NCI-H1092 treated with DMSO at 0.1 percent for 48 hours (cell line): ENCODE data around the gene MELK.
"Not testable (repeated sequence)": the region's sequence is repeated elsewhere in the genome, so short reads cannot be mapped to it uniquely, and the experiment has no call there.

Experiments
- DNase-seq: peaks from one replicate; lab custom pipeline; 2025; lab: John Stamatoyannopoulos, UW

Gene MELK

DNA sequence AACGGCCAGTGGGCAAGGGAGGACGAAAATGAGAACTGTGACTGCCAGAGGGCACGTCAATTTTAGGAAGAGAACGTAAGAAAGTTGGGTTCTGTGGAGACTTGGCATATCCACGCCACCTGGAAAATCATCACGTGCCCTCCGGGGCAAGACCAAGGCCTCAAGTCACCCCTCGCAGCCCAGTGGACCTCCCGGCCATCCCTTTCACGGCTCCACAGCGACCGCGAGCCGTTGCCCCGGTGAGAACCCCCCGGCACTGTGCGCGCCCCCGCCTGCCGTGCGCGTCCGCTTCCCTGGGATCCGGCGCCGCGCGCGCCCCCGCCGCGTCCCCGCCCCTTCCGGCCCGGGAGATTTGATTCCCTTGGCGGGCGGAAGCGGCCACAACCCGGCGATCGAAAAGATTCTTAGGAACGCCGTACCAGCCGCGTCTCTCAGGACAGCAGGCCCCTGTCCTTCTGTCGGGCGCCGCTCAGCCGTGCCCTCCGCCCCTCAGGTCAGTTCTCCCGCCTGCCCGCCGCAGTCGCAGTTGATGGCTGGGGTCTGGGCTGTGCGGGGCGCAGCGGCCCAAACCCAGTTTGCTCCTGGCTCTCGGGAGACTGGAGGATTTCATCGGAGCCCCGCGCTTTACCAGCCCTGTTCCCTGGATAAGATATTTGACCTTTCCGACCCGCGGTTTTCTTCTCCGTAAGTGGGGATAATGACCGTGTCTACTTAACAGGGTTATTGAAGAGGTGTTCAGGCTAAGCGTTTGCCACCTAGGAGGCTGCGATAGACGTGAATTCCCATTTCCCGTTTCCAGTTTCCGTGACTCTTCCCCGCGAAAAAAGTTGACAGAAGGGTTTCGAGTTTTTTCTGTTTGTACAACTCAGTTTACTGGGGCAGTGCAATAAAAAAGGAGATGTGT lies at the start of gene MELK:
Gene MELK (plus strand): TSS at position 381 of the 904 bp plus-strand sequence. CDS start 8,787 bp downstream, outside the sequence.
- DNase-seq: peak; percentile 86

DNA sequence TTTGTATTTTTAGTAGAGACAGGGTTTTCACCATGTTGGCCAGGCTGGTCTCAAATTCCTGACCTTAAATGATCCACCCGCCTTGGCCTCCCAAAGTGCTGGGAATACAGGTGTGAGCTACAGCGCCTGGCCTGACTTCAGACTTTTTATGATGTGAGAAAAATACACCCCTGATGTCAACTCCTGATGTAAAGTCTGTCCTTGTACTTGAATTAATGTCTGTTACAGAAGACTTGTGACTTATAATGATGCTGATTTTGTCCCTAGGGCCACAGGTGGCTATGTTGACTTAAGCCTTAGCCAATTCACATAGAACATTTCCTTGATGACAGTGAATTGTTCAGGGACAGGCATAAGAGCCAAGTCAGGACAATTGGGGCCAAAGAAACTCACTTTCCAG lies 42.5 kb upstream of the MELK start:
- DNase-seq: no peak

DNA sequence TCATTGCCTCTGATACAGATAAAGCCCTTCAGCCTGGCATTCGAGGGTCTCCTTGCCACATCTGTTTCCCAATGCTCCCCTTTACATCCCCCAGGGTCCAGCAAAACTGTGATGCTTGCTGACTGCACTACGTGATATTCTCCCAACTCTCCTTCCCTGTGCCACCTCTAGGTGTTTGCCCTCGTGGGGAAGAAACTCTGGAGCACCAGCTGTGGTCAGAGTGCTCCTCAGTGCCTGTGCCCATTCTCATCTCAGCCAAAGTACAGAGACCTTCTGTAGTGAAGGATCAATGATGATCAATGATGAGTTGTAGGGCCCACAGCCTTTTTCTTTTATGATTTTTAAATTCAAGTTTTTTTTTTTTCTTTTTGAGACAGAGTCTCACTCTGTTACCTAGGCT lies 40.3 kb upstream of the MELK start:
- DNase-seq: no peak

GRCh38 chr9:36533726-36534125 lies 39.0 kb upstream of the MELK start:
- not testable (repeated sequence) for DNase-seq

DNA sequence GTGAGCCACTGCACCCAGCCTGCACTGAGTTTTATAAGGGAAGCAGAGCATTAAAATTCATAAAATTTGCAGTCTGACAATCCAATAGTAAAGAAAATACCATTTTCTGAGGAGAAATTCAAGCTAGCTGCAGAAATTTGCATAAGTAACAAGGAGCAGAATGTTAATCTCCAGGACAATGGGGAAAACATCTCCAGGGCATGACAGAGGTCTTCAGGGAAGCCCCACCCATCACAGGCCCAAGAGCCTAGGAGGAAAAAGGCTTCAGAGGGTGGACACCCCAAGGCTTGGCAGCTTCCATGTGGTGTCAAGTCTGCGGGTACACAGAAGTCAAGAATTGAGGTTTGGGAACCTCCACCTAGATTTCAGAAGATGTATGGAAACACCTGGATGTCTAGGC lies 37.6 kb upstream of the MELK start:
- DNase-seq: no peak

DNA sequence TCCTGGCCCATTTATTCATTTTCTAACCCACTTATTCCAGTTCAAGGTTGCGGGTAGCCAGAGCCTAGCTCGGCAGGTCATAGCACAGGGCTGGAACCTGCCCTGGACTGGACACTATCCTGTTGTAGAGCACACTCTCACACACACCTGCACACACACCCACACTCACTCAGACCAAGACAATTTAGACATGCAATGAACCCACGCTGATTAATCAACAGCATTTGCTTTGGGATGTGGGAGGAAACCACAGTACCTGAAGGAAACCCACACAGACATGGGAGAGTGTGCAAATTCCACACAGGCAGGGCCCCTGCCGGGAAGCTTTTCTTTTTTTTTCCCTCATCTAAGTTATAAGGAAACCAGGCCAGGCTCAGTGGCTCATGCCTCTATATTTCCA lies 34.8 kb upstream of the MELK start:
- DNase-seq: no peak

GRCh38 chr9:36542355-36542754 lies 30.3 kb upstream of the MELK start:
- DNase-seq: no peak

GRCh38 chr9:36543916-36544315 lies 28.8 kb upstream of the MELK start:
- no peak for DNase-seq

GRCh38 chr9:36547598-36547997 lies 25.1 kb upstream of the MELK start:
- no peak for DNase-seq

DNA sequence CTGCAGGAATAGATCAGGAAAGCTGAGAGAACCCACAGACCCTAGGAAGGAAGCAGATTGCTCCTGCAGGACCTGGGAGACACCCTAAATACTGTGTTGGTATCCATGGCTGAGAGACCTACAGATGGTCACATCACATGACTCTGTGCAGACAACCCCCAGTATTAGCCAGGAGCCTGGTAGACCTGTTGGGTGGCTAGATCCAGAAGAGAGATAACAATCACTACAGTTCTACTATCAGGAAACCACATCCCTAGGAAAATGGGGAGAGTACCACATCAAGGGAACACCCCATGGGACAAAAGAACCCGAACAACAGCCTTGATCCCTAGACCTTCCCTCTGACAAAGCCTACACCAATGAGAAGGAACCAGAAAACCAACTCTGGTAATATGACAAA lies 24.2 kb upstream of the MELK start:
- no peak for DNase-seq

- no peak for DNase-seq
Observed at GRCh38 chr9:36550135-36550534, 22.6 kb upstream of the MELK start.

DNA sequence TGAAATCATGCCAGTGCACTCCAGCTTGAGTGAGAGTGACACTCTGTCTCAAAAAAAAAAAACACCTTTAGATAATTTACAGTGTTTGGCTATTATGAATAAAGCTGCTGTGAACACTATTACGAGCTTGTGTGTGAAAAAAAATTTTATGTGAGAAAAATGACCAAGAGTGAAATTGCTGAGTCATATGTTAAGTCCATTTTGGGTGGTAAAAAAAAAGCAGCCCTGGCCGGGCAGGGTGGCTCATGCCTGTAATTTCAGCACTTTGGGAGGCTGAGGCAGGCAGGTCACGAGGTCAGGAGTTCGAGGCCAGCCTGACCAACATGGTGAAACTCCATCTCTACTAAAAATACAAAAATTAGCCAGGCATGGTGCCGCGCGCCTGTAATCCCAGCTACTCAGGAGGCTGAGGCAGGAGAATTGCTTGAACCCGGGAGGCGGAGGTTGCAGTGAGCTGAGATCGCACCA lies 22.0 kb upstream of the MELK start:
- not testable (repeated sequence) for DNase-seq

DNA sequence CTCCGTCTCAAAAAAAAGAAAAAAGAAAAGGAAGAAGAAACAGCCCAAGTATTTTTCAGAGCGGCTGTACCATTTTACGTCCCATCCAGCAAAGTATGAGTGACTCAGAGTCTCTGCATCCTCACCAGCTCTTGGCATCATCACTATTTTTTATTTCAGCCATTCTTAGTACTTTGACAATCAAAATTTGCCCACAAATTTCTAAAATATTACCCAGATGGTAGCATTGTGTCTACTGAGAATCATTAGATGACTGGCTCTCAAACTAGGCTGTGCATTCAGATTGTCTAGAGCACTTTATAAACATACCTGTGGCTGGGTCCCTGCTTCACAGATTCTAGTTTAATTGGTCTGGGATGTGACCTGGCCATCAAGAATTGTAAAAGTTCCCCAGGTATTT lies 21.6 kb upstream of the MELK start:
- no peak for DNase-seq

- DNase-seq: no peak
Observed at GRCh38 chr9:36551910-36552309, 20.8 kb upstream of the MELK start.

GRCh38 chr9:36559036-36559695 lies 13.5 kb upstream of the MELK start:
- no peak for DNase-seq

DNA sequence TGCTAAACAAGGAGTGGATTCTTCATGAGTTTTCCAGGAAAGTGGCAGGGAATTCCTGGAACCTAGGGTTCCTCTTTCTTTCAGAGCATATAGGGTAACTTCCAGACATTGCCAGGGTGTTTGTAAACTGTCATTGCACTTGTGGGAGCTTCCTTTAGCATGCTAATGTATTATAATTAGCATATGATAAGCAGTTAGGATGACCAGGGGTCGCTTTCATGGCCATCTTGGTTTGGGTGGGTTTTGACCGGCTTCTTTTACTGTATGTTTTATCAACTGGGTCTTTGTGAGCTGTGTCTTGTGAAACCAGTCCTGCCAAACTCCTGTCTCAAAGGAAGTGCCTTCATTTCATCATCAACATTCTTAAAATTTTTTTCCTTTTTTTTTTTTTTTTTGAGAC lies 11.9 kb upstream of the MELK start:
- no peak for DNase-seq

- DNase-seq: not testable (repeated sequence)
Observed at GRCh38 chr9:36562801-36563200, 9.9 kb upstream of the MELK start.

DNA sequence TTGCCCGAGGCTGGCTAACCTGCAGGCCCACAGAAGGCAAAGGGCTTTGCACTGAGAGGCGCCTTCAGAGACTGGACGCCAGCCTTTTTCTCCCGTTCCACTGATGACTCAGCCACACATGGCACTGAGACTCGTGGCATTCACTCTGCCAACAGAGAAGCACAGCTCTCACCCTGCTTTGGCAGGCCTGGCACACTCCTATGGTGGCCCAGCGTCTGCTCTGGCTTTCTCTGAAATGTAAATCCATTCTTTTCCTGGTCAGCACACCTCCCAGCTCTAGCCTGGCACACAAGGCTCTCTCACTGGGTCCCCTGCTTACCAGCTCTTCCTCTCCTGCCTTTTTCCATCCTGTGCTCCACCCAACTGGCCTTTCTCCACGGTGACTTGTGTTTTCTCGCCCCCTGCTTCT lies 5.9 kb upstream of the MELK start:
- no peak for DNase-seq

DNA sequence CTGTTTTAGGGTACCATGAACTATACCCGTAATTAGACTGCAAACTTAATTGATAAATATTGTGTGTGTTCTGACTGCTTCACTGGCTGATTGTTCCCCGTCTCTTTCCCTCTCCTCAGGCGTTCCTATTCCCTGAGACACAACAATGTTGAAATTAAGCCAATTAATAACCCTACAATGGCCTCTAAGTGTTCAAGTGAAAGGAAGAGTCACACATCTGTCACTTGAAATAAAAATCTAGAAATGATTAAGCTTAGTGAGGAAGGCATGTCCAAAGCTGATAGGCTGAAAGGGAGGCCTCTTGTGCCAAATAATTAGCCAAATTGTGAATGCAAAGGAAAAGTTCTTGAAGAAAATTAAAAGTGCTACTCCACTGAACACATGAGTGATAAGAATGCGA lies 4.0 kb upstream of the MELK start:
- DNase-seq: not testable (repeated sequence)

- no peak for DNase-seq
Observed at GRCh38 chr9:36571333-36571732, 1.4 kb upstream of the MELK start.

DNA sequence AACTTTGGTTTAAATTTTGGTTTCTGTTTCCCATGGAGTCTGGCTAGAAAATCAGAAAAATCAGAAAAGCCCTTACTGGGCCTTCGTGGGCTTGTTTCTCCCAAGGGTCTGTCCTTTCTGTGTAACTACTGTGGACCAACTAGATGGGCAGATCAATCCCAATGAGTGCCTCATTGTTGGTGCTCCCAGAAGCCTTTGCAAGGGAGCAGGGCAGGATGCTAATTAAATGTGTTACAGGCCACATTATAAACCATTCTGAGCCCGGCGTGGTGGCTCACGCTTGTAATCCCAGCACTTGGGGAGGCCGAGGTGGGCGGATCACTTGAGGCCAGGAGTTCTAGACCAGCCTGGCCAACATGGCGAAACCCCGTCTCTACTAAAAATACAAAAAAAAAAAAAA lies 1.4 kb downstream of the MELK start:
- DNase-seq: not testable (repeated sequence)

DNA sequence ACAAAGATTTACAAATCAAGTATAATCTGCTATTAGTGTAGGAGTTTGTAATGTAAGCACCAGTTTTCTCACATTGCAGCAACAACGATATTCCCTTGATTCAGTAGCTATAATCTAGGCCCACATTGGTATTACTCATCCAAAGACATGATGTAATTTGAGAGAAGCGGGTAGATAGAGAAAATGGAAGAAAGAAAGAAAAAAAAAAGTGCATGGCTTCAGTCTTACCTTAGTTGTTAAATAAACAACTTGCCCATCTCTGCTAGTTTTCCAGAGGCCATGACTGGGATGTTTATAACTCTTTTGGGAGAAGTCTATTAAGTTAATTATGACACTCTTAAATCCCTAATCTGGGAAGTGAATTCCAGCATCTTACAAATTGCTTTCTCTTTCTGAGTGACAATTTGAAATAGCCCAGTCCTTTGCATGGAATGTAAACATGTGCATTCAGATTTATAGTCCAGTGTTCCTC lies 2.8 kb downstream of the MELK start:
- no peak for DNase-seq

GRCh38 chr9:36576866-36577265 lies 4.2 kb downstream of the MELK start:
- DNase-seq: no peak
